Esophagus muscularis mucosa (tissue), 4 donors: Measurements from ENCODE around the gene SEMA6A.

Experiments
- CTCF ChIP-seq, 3 experiments: fragments of 200-600 bp in 2 of 3; fragments of 450-650 bp in 1 of 3; sonication (generic) in 2 of 3; IDR thresholded peaks; one replicate each; pipeline ENCODE4 v1.5.1; 2017 to 2019; ENCODE audit warnings: antibody characterized with exemption in 3 of 3, mild to moderate bottlenecking in 2 of 3, moderate library complexity in 1 of 3
- EP300 ChIP-seq: sonication (generic); formaldehyde crosslinking; IDR thresholded peaks from one replicate; pipeline ENCODE4 v1.6.1; 2017; ENCODE audit warnings: antibody characterized with exemption
- POLR2A ChIP-seq: fragments of 450-650 bp; IDR thresholded peaks from one replicate; pipeline ENCODE4 v1.6.1; 2017; ENCODE audit warnings: antibody characterized with exemption, moderate library complexity, mild to moderate bottlenecking, low read depth
- POLR2AphosphoS5 ChIP-seq, 2 donors: sonication (generic); formaldehyde crosslinking; IDR thresholded peaks; one replicate each; pipeline ENCODE4 v1.6.1; 2017; ENCODE audit warnings: antibody characterized with exemption in 2 of 2

- TF ChIP-seq CTCF (IDR thresholded peaks at IDR 0.05) (no peak), POLR2AphosphoS5 (IDR thresholded peaks at IDR 0.05) (no peak), POLR2A (no peak), EP300 (no peak)
Observed at GRCh38 chr5:116497631-116498030, 77.0 kb downstream of the SEMA6A start.
